BJ (cell line): Measurements from ENCODE around the gene RAB11B. TPM values are rescaled to one million over a fixed set of nuclear protein-coding genes. Genes with fewer than 3 reads are reported as not detected.

Source experiments
- CTCF ChIA-PET: fragments of 350-600 bp; formaldehyde crosslinking; extraction: SDS; loops from one replicate; lab custom pipeline; 2021; ENCODE audit warnings: antibody characterized with exemption, inconsistent platforms; lab: Yijun Ruan, JAX
- POLR2A ChIA-PET: fragments of 300-600 bp; sonication (Branson Sonifier 250); formaldehyde crosslinking; extraction: SDS; loops from one replicate; lab custom pipeline; 2021; ENCODE audit warnings: antibody characterized with exemption; lab: Charles Lee
- DNase-seq: peaks from one replicate; pipeline ENCODE4 v3.0.0-alpha.2; 2011; ENCODE audit warnings: low read depth
- H3K27me3 ChIP-seq: 2 replicates; pipeline ENCODE4 v1.6.0; 2011; ENCODE audit warnings: low read length; ENCODE audit not compliant: control insufficient read depth, insufficient read depth
- H3K36me3 ChIP-seq: 2 replicates; pipeline ENCODE4 v1.5.1; 2011; ENCODE audit warnings: low read length; ENCODE audit not compliant: control insufficient read depth, insufficient read depth
- H3K4me3 ChIP-seq: 2 replicates; pipeline ENCODE4 v1.5.1; 2011; ENCODE audit warnings: low read depth, mild to moderate bottlenecking, control low read depth, low read length
- polyA plus RNA-seq: library from polyadenylated mRNA; depleted of rRNA; stranded (reverse); fragments of >200 nt; gene quantifications from 2 replicates; pipeline ENCODE4 v1.2.3, GENCODE V29; 2011
- TF ChIP-seq, protein P1 (sequence below): IDR thresholded peaks from 2 replicates; pipeline ENCODE4 v1.5.1; 2011; ENCODE audit warnings: low read depth, mild to moderate bottlenecking, control low read depth, inconsistent platforms, low read length, moderate library complexity; ENCODE audit not compliant: insufficient read depth

Gene RAB11B
- polyA plus RNA-seq, 1 experiment = 50.0 TPM

- Histone ChIP-seq H3K4me3 (no peak overlapping the region), H3K27me3 (no peaks in the 10 kb centered on the region), H3K36me3 (no peaks in the 10 kb centered on the region)
- no peak for DNase-seq
- ChIA-PET POLR2A (no interaction called here), CTCF (interaction anchor here (1.0 kb wide), 1 partner anchor 10 kb away, joined by 3 read pairs; no protein-coding TSS in a partner anchor)
- TF ChIP-seq, protein P1, sequence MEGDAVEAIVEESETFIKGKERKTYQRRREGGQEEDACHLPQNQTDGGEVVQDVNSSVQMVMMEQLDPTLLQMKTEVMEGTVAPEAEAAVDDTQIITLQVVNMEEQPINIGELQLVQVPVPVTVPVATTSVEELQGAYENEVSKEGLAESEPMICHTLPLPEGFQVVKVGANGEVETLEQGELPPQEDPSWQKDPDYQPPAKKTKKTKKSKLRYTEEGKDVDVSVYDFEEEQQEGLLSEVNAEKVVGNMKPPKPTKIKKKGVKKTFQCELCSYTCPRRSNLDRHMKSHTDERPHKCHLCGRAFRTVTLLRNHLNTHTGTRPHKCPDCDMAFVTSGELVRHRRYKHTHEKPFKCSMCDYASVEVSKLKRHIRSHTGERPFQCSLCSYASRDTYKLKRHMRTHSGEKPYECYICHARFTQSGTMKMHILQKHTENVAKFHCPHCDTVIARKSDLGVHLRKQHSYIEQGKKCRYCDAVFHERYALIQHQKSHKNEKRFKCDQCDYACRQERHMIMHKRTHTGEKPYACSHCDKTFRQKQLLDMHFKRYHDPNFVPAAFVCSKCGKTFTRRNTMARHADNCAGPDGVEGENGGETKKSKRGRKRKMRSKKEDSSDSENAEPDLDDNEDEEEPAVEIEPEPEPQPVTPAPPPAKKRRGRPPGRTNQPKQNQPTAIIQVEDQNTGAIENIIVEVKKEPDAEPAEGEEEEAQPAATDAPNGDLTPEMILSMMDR = no peak
Measured at GRCh38 chr19:8360196-8360595, 30.0 kb upstream of the RAB11B start.

DNA sequence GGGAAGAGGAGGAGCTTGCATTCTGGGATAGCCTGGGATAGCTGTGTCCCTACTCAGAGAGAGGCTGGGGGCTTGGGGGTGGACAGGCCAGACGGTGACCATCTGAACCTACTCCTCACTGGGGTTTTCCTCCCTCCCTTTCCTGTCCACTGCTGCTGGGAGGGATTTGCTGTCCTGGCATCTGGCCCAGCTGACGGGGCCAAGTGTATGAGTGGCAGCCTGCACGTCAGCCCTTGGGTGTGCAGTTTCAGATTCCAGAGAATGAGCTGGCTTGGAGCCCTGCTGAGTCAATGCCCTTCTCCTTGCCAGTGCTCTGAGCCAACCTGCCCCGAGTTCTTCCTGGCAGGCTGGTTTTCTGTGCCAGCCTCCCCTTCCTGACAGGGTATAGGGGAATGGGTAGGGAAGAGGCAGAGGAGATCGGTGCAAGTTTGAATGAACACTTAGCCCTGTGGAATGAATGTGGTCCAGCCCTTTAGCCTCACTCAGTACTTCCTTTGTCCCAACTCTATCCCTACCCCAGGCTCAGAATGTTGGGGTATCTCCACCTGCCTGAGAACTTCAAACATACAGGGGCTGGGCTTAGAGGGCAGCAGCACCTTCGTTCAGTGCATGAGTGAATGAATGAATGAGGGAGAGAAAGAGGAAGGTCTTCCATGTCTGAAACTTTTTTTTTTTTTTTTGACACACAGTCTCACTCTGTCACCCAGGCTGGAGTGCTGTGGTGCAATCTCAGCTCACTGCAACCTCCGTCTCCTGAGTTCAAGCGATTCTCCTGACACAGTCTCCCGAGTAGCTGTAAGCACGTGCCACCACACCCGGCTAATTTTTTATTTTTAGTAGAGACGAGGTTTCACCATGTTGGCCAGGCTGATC is 28.0 kb upstream of the RAB11B start:
- ChIA-PET POLR2A (no interaction called here), CTCF (interaction anchor here (0.7 to 4.6 kb wide), 5 partner anchors 9 to 153 kb away, joined by 3 to 32 read pairs (median 3); partner anchors contain the start of gene MARCHF2)
- TF ChIP-seq, protein P1 = no peak
- Histone ChIP-seq H3K4me3 (no peak overlapping the region), H3K27me3 (no peaks in the 10 kb centered on the region), H3K36me3 (no peaks in the 10 kb centered on the region)
- peak; percentile 86 for DNase-seq

GRCh38 chr19:8363803-8364771 is 26.1 kb upstream of the RAB11B start, which contains the start of gene ANGPTL4:
Gene ANGPTL4 (plus strand): TSS chr19:8364155. CDS start chr19:8364322, 167 bp downstream.
- peak within 1 kb of the TSS; percentile 64 for H3K4me3 ChIP-seq
- ChIA-PET CTCF (interaction anchor here (1.4 to 4.6 kb wide), 3 partner anchors 11 to 214 kb away, joined by 4 to 32 read pairs (median 5); partner anchors contain the start of gene MYO1F), POLR2A (no interaction called here)
- TF ChIP-seq, protein P1 = peak; percentile 54
- DNase-seq = no peak
- H3K27me3 ChIP-seq = no peaks in the 10 kb centered on the region
- peaks cover 3% of the 10 kb centered on the region; the same call in 1 of the 2 replicates for H3K36me3 ChIP-seq

DNA sequence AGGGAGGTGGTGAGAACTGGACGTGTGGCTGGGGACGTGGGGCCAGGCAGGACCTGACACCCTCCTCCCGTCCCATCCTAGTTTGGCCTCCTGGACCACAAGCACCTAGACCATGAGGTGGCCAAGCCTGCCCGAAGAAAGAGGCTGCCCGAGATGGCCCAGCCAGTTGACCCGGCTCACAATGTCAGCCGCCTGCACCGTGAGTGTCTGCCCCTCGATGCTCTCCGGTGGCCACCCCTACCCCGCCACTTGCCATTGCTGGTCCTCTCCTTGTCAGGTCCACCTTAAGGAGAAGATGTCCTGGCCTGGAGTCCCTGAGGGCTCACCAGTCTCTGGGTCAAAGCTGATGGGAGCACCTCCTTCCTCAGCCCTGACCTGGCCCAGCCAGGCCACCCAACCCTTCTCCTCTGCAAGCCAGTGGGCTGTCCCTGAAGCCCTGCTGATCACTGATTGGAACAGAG is 24.0 kb upstream of the RAB11B start:
- no peak overlapping the region for H3K4me3 ChIP-seq
- TF ChIP-seq, protein P1 = no peak
- H3K36me3 ChIP-seq = peaks cover 3% of the 10 kb centered on the region
- no peaks in the 10 kb centered on the region for H3K27me3 ChIP-seq
- ChIA-PET CTCF (interaction anchor here (1.4 to 2.1 kb wide), 2 partner anchors 12 to 31 kb away, joined by 6 to 14 read pairs; no protein-coding TSS in a partner anchor), POLR2A (no interaction called here)
- no peak for DNase-seq
